Nephron (organoid): ENCODE results near the gene DCLK3.

Source experiments
- H3K27ac Mint-ChIP-seq, 3 experiments: 2 replicates each; pipeline ENCODE4 v1.8.0; 2020; ENCODE audit warnings: mixed read lengths in 3 of 3, mild to moderate bottlenecking in 2 of 3, moderate library complexity in 1 of 3
- H3K27me3 Mint-ChIP-seq: 2 replicates; pipeline ENCODE4 v1.8.0; 2021; ENCODE audit warnings: low read depth, mild to moderate bottlenecking, moderate library complexity, mixed read lengths
- H3K36me3 Mint-ChIP-seq: 2 replicates; pipeline ENCODE4 v1.8.0; 2020; ENCODE audit warnings: low read depth, mixed read lengths
- H3K4me1 Mint-ChIP-seq: 2 replicates; pipeline ENCODE4 v1.8.0; 2020; ENCODE audit warnings: mixed read lengths
- H3K4me3 Mint-ChIP-seq, 3 experiments: 2 replicates each; pipeline ENCODE4 v1.8.0; 2020; ENCODE audit warnings: mild to moderate bottlenecking in 3 of 3, mixed read lengths in 3 of 3, moderate library complexity in 2 of 3
- H3K9me3 Mint-ChIP-seq: 2 replicates; pipeline ENCODE4 v1.8.0; 2020; ENCODE audit warnings: mixed read lengths
- TF ChIP-seq, protein P1 (sequence below), 3 experiments: fragments of 200-600 bp; sonication (generic); IDR thresholded peaks; one replicate each; pipeline ENCODE4 v1.5.0; 2021; ENCODE audit warnings: antibody characterized with exemption in 3 of 3; ENCODE audit not compliant: unreplicated experiment in 3 of 3

DCLK3 gene

DNA sequence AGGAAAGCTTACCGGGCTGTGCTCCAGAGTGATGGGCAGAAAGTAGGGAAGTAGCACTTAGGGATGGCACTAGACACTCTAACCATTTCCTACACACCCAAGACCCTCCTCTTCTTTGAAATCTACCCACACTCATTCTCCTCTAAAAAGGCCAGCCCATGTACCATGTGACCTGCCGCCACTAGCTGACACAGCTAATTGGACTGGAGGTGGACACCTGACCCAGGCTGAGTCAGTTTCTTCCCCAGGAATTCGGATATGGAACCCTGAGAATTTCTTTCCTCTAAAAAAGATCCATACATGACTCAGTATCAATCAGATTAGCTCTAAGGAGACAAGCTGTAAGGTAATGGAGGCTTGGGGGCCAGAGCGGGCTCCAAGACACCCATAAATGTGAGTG lies 60.1 kb downstream of the DCLK3 start:
- Mint-ChIP-seq H3K27me3 (peaks cover 10% of the 10 kb centered on the region), H3K4me3 (no peak overlapping the region), H3K4me1 (no peaks in the 10 kb centered on the region), H3K36me3 (no peaks in the 10 kb centered on the region), H3K9me3 (no peaks in the 10 kb centered on the region), H3K27ac (no peak overlapping the region)
- TF ChIP-seq, protein P1, sequence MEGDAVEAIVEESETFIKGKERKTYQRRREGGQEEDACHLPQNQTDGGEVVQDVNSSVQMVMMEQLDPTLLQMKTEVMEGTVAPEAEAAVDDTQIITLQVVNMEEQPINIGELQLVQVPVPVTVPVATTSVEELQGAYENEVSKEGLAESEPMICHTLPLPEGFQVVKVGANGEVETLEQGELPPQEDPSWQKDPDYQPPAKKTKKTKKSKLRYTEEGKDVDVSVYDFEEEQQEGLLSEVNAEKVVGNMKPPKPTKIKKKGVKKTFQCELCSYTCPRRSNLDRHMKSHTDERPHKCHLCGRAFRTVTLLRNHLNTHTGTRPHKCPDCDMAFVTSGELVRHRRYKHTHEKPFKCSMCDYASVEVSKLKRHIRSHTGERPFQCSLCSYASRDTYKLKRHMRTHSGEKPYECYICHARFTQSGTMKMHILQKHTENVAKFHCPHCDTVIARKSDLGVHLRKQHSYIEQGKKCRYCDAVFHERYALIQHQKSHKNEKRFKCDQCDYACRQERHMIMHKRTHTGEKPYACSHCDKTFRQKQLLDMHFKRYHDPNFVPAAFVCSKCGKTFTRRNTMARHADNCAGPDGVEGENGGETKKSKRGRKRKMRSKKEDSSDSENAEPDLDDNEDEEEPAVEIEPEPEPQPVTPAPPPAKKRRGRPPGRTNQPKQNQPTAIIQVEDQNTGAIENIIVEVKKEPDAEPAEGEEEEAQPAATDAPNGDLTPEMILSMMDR (IDR thresholded peaks at IDR 0.05; ENCODE audit: unreplicated experiment in 3 of 3), result no peak

DNA sequence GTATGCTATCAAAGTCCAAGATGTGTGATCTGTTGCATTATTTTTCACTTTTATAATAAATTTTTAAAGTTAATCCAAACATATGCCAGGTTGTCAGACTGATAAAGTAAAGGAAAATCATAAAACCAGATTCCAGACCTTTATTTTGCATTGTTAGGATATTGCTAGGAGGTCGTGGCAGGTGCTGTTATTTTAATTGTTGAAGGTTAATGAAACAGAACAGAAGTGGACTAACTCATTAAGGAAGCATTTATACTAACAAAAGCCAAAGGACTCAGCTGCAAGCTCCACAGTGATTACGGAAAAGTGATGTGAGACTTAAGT lies 63.1 kb downstream of the DCLK3 start:
- TF ChIP-seq, protein P1 (IDR thresholded peaks at IDR 0.05; ENCODE audit: unreplicated experiment in 3 of 3), result peak in 1 of 3 experiments; percentile 10
- H3K9me3 Mint-ChIP-seq, result no peaks in the 10 kb centered on the region
- no peaks in the 10 kb centered on the region for H3K36me3 Mint-ChIP-seq
- no peak overlapping the region for H3K4me3 Mint-ChIP-seq
- H3K27ac Mint-ChIP-seq, result peak overlapping the region in 1 of 3 experiments; percentile 5
- peaks cover 12% of the 10 kb centered on the region for H3K27me3 Mint-ChIP-seq
- H3K4me1 Mint-ChIP-seq, result peaks cover 11% of the 10 kb centered on the region

GRCh38 chr3:36700537-36701248 lies 63.7 kb downstream of the DCLK3 start:
- Mint-ChIP-seq H3K27me3 (peaks cover 12% of the 10 kb centered on the region), H3K36me3 (no peaks in the 10 kb centered on the region), H3K27ac (peak overlapping the region in 1 of 3 experiments; percentile 5), H3K4me3 (no peak overlapping the region), H3K9me3 (no peaks in the 10 kb centered on the region), H3K4me1 (peaks cover 11% of the 10 kb centered on the region)
- TF ChIP-seq, protein P1 (IDR thresholded peaks at IDR 0.05; ENCODE audit: unreplicated experiment in 3 of 3), result peak; percentile 91 to 94 (median 92)

GRCh38 chr3:36698314-36698713 lies 66.0 kb downstream of the DCLK3 start:
- H3K36me3 Mint-ChIP-seq, result no peaks in the 10 kb centered on the region
- peaks cover 5% of the 10 kb centered on the region for H3K9me3 Mint-ChIP-seq
- peaks cover 14% of the 10 kb centered on the region for H3K27me3 Mint-ChIP-seq
- H3K27ac Mint-ChIP-seq, result no peak overlapping the region
- TF ChIP-seq, protein P1 (IDR thresholded peaks at IDR 0.05; ENCODE audit: unreplicated experiment in 3 of 3), result no peak
- no peak overlapping the region for H3K4me3 Mint-ChIP-seq
- peaks cover 11% of the 10 kb centered on the region for H3K4me1 Mint-ChIP-seq

DNA sequence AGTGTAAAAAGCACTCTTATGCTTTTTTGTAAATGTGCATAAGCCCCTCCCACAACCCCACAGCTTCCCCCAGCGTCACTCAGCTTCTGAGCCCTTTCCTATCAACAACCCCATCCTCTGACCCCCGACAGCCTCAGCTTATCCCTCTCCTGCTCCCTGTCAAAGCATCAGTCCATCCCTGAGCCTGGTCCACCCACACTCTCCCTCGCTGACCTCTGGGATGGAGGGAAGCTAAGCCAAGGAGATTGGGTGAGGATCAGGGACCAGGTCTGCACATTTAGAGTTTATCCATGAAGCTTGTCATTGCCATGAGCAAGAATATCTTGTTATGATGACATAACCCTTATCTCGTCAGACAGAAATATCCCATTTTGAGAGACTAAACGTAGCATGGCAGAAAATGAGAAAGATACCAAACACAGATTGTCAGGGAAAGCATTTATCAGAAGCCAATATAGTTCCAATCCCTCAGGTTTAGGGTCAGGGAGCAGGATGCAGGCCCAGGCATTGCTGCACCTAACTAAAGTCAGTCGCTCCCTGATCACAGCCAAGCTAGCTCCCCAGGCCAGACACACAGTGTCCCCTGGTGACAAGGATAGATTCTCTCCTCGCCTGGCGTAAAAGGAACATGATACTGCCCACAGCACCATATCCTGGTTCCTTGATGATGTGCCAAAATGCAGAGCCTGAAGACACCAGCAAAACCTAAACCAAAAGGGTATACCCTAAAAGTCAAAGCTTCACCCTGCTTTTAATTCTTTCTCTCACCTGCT lies 66.9 kb downstream of the DCLK3 start:
- H3K9me3 Mint-ChIP-seq, result peaks cover 11% of the 10 kb centered on the region
- peaks cover 9% of the 10 kb centered on the region for H3K27me3 Mint-ChIP-seq
- peaks cover 11% of the 10 kb centered on the region for H3K4me1 Mint-ChIP-seq
- H3K27ac Mint-ChIP-seq, result no peak overlapping the region
- no peaks in the 10 kb centered on the region for H3K36me3 Mint-ChIP-seq
- H3K4me3 Mint-ChIP-seq, result no peak overlapping the region
- TF ChIP-seq, protein P1 (IDR thresholded peaks at IDR 0.05; ENCODE audit: unreplicated experiment in 3 of 3), result peak in 1 of 3 experiments; percentile 12
